Measurements from ENCODE around the gene MIA3.
"Not testable (repeated sequence)": the region's sequence is repeated elsewhere in the genome, so short reads cannot be mapped to it uniquely, and the experiment has no call there.

MIA3 gene

DNA sequence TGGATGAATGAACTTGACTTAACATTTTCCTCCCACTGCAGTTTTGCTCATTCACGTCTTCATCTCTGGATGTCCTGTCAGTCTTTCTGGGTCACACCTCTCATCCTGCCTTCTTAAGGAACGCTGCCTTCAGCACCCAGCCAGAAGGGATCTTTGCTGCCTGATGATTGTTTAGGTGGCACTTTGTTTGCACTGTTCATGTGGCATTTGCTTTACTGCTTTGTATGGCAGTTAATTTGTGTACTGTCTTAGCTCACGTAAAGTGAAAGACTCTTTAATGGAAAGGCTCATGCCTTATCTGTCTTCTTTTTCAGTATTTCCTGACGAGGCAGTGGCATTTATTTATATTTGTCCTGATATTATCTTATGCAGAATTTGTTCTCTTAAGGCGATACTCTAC is 4.9 kb downstream of the MIA3 start:
- no peak for DNase-seq (ENCODE audit: low spot score)

GRCh38 chr1:222623458-222623857 is 5.6 kb downstream of the MIA3 start:
- DNase-seq (ENCODE audit: low spot score), result no peak

DNA sequence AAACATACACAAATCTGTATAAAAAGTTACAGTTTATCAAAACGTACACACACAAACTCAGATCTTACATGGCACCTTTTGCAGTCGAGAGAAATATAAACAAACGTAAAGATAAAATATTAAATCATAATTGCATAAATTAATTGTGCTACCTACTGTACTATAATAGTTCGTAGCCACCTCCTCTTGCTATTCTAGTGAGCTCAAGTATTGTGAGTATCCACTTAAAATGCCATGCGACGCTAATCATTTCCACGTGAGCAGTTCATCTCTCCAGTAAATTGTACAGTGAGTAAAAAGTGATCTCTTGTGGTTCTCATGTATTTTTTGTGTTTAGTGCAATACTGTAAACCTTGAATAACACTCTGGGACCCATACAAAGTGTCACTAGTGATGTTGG is 6.3 kb downstream of the MIA3 start:
- no peak for DNase-seq (ENCODE audit: low spot score)

DNA sequence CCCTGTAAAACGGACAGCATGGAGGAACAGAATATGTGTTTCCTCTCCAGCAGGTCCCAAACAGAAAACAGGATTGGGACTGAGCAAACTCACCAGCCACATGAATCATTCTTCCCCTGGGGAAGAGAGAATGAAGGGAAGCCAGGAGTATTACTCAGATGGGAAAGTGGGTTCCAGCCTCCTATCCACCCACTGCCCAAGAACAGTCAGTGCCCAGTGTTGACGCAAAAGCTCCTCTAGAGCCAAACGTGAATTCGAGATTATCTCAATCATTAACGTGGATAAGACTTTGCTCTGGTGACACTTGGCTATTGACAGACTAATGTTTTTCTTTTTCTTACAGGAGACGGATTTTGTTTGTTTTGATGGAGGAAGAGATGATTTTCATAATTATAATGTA is 9.3 kb downstream of the MIA3 start:
- no peak for DNase-seq (ENCODE audit: low spot score)

DNA sequence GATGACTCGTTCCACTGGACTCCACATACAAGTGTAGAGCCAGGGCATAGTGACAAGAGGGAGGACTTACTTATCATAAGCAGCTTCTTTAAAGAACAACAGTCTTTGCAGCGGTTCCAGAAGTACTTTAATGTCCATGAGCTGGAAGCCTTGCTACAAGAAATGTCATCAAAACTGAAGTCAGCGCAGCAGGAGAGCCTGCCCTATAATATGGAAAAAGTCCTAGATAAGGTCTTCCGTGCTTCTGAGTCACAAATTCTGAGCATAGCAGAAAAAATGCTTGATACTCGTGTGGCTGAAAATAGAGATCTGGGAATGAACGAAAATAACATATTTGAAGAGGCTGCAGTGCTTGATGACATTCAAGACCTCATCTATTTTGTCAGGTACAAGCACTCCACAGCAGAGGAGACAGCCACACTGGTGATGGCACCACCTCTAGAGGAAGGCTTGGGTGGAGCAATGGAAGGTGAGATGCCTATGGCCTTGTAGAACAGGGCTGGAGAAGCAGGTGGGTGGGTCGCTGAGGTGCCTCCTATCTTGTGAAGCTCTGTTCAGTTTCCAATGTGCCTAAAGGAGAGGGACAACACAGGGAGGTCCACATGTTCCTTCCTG is 12.1 kb downstream of the MIA3 start:
- no peak for DNase-seq (ENCODE audit: low spot score)

- DNase-seq (ENCODE audit: low spot score), result no peak
Measured at GRCh38 chr1:222631611-222632208, 13.8 kb downstream of the MIA3 start.

DNA sequence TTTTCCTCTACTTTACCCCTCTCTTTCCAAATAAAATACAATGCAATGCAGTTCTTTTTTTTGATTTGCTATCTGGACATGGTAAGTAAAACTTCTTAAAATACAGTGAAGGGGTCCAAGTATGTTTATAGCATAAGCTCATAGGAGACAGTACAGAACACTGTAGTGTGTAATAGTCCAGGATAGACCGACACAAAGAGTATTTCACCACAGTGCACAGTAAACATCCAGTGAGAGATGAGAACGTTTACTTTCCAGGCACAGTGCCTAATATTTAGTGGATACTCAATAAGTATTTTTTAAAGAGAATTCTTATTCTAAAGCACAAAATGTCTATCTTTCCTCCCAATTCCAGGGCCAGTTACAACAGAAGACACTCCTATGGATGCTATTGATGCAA is 14.9 kb downstream of the MIA3 start:
- DNase-seq (ENCODE audit: low spot score), result no peak

DNA sequence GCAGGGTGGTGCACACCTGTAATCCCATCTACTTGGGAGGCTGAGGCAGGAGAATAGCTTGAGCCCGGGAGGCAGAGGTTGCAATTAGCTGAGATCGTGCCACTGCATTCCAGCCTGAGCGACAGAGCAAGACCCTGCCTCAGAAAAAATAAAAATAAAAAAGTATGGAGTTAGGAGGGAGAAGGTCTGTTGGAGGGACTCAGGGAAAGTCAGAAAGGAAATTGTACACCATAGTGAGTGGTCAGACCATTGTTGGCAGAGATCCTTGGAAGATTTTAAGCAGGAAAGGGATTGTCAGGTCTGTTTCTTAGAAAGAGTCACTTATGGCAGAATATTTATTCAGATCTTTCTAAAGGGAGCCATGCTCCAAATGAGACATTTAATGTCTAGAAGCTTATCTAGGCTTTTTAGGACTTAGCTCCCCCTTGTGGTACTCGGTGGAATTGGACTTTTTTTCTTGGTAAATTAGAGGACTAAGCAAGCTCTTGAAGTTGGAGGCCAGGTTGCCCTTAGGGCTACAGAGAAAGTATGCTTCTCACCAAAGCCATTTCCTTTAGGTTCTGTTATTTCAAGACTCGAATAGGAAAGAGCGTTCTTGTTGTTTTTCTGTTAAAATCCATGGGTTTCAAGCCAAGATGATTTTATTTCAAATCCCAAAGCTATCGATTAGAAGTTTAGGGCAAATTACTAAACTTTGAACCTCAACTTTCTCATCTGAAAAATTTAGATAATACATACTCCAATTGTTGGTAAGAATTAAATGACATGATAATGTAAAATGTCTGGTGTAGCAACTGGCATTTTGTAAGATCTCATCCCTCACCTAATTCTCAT is 16.5 kb downstream of the MIA3 start:
- peak; percentile 91 for DNase-seq (ENCODE audit: low spot score)

DNA sequence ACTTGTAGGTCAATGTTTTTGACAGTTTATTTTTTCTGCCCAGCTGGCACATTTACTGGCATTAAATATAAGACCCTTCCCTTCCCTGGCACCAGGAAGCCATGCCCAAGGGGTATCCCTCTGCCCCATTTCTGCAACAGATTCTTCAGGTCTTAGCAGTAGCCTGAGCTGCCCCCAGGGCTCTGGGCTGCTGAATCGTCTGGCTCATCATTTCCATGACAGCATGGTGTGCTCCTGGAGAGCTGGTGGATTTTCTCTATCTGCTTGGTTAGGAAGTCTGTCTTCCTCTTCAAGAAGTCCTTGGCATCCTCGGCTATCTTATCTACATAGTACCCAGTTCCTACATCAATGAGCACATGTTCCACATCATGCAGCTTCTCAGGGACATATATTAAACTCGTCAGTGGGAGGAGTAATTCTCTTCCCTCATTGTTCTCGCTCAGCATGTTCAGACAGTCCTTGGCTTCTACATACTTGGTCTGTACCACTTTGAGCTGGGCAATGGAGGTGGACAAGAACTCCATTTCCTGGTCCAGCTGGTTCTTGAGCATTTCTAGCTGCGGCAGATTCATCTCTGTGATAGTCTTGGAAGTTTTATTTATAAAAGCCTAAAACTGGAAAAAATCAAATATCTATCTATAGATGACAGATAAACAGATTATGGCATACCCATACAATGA is 23.5 kb downstream of the MIA3 start:
- DNase-seq (ENCODE audit: low spot score), result no peak

GRCh38 chr1:222642468-222642867 is 24.6 kb downstream of the MIA3 start:
- no peak for DNase-seq (ENCODE audit: low spot score)

DNA sequence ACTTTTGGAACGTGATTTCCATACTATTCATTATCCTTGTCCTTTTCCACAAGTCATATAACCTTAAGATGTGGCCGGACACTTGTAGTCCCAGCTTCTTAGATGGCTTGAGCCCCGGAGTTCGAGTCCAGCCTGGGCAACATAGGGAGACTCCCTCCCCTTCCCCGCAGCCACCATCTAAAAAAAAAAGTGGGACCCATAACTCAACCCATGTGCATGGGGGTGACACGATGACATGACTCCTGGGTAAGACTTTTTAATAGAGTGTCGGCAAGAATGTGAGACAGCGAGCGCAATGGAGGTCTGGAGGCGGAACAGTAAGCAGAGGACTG is 25.7 kb downstream of the MIA3 start:
- DNase-seq (ENCODE audit: low spot score), result no peak

DNA sequence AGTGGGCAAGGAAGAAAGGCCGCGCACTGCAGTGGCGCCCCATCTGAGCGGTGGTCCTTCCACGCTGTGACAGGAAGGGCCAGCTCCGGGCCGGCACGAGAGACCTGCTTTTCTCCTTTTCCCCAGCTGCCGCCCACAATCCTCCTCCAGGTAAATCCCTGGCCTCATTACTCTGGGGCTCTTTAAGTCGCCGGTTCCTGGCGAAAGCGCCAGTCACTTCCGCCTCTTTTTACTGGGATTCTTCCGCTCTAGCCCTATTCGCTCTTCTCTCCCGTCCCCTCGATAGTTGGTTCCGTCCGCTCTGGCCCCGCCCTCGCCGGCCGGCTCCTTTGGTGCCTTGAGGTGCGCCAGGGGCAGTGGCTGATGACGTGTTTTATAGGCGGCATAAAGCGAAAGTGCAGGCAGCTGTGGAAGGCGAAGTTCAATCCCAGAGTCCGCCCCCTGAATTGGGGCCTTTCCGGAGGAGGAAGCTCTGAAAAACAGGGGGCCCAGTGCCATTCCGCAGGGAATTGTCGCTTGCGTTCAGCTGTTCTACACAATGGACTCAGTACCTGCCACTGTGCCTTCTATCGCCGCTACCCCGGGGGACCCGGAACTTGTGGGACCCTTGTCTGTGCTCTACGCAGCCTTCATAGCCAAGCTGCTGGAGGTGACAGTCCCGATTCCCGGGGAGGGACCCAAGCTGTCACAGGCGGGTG is 26.2 kb downstream of the MIA3 start:
- DNase-seq (ENCODE audit: low spot score), result peak; percentile 98

GRCh38 chr1:222644636-222644980 is 26.7 kb downstream of the MIA3 start:
- DNase-seq (ENCODE audit: low spot score), result peak; percentile 36

DNA sequence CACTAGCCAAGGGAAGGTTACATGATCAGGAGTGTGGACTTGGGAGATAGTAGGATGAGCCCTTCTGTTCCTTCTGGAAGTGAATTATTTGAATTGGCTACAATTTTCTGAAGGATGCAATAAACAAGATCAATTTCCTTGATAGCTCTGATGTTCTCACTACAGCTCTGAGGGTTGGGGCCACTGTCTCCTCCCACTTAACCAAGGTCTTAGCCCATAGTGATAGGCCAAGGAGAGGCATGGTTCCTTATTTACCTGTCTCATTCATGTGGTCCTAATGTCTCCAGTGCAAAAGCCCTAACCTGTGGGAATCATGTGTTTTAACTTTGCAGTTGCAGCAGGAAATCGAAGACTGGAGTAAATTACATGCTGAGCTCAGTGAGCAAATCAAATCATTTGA is 34.8 kb downstream of the MIA3 start:
- no peak for DNase-seq (ENCODE audit: low spot score)

DNA sequence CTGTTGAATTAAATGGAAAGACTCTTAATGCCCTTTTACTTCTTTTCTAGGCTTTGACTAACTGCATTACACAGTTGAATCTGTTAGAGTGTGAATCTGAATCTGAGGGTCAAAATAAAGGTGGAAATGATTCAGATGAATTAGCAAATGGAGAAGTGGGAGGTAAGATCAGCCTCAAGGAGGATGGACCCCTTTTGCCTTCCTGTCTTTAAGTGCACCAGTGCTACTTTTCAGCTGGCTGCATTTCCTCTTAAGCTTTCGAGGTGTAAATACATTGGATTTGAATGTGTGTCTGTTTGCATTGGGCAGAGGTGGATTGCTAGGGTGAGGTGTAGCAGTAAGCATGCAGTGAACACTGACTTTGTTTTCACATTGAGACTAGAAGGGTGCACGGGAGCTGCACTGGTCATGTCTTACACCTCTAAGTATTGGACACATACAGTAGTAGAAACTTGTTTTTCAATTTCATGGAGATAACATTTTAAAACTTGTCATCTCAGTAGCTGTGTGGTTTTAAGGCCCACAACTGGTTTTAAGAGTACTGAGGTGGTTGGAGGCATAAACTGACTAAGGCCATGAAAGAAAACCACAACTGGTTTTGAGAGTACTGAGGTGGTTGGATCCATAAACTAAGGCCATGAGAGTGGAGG is 35.4 kb downstream of the MIA3 start:
- no peak for DNase-seq (ENCODE audit: low spot score)

DNA sequence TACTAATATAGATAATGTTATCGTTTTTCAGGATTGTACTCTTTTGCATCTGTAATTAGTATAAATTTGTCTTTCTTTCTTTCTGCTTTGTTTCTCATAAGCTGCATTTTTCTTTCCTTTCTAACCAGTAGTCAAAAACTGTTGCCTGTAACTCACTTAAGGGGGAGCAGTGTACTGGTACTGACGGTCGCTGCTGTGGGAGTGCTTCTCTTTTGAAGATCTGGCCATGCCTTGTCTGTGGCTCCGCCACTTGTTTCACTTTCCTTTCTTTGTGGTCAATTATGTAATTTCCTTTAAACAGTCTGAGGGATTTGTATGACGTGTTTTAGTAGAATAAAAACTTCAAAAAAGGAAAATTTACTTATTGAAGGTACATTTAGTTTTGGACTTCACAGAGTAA is 37.0 kb downstream of the MIA3 start:
- DNase-seq (ENCODE audit: low spot score), result peak; percentile 55

DNA sequence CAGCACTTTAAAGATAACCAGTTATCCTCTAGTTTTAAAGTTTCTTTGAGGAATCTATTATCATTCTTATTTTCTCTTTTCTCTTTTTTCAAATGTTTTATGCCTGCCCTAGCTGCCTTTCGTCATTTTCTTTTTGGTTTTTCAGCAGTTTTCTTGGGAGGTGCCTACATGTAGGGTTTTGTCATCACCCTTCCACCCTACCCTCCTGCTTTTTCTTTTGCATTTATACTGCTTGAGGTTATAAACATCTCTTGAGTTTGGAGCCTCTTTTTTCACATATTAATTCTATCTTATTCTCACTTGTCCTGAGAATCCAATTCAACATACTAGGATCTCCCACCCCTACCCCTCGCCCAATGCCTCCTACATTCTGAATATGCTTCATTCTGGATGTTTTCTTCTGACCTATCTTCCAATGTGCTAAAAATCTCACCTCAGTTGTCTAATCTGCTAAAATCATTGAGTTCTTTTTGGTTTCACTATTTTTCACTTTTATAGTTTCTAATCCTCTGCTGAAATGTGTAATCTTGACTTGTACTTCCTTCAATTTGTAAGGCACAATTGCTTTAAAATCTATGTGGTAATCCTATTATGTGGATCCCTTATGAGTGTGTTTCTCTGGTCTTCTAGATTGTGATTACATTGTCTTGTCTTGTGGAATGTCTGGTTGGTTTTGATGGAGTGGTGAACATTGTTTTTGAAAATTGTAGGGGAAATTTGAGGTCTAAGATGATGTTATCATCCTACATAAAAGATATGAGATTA is 38.7 kb downstream of the MIA3 start:
- no peak for DNase-seq (ENCODE audit: low spot score)

GRCh38 chr1:222657899-222658298 is 40.0 kb downstream of the MIA3 start:
- no peak for DNase-seq (ENCODE audit: low spot score)

GRCh38 chr1:222663431-222663934 is 45.6 kb downstream of the MIA3 start:
- DNase-seq (ENCODE audit: low spot score), result no peak

DNA sequence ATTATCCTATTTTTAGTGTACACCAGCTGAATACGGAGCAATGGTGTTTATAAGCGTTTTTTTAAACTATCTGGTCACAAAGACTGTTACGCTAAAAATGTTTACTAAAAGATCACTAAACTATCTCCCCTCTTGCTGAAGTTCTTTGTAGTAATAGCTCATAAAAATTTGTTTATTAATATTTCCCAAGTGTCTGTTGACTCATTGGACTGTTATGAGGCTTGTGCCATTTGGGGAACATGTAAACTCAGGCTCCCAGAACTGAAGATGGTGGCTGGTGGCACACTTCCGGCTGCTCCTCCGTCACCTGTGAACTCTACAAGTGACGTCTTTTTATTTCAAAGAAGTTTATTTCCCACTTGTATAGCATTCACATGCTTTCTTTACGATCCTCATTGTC is 48.1 kb downstream of the MIA3 start:
- DNase-seq (ENCODE audit: low spot score), result no peak

DNA sequence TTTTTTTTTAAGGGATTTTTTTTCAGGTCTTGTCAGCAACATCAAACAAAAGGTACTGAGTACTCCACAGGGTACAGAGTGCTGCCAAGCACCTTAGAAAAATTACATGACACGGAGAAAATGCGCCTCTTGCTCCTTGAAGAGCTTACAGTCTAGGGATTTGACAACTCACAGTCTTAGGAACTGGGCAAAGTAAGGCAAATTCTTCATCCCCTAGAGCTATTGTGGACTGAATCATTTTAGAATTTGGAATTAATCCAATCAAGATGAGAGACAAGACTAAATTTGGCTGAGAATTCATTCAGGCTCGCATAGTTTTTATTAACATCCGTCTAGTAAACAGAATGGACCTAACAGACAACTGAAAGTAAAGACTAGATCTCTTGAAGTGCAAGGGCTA is 50.3 kb downstream of the MIA3 start:
- DNase-seq (ENCODE audit: low spot score), result not testable (repeated sequence)
